CD4-positive, alpha-beta T cell treated with Interleukin-4 for 4 hours (primary cell): Measurements from ENCODE around the gene FKBP4.

Experiments
- DNase-seq: peaks from one replicate; pipeline ENCODE4 v3.0.0-alpha.2; 2020

Gene FKBP4

GRCh38 chr12:2813214-2814185, 18.7 kb downstream of the FKBP4 start:
- DNase-seq = peak; percentile 65

GRCh38 chr12:2819810-2820209, 25.0 kb downstream of the FKBP4 start:
- DNase-seq = no peak

- no peak for DNase-seq
Measured at GRCh38 chr12:2820432-2820831, 25.7 kb downstream of the FKBP4 start.

GRCh38 chr12:2823483-2823882, 28.7 kb downstream of the FKBP4 start:
- no peak for DNase-seq

- no peak for DNase-seq
Measured at GRCh38 chr12:2824541-2824940, 29.8 kb downstream of the FKBP4 start.

- DNase-seq = no peak
Measured at GRCh38 chr12:2825132-2825531, 30.4 kb downstream of the FKBP4 start.

GRCh38 chr12:2826036-2826435, 31.3 kb downstream of the FKBP4 start:
- DNase-seq = no peak

GRCh38 chr12:2826721-2827515, 32.1 kb downstream of the FKBP4 start:
- no peak for DNase-seq

GRCh38 chr12:2829275-2829674, 34.5 kb downstream of the FKBP4 start:
- no peak for DNase-seq

- DNase-seq = no peak
Measured at GRCh38 chr12:2832550-2833127, 37.9 kb downstream of the FKBP4 start.

GRCh38 chr12:2833327-2833726, 38.6 kb downstream of the FKBP4 start:
- no peak for DNase-seq

- DNase-seq = no peak
Measured at GRCh38 chr12:2833810-2834209, 39.0 kb downstream of the FKBP4 start.

GRCh38 chr12:2834581-2835491, 40.1 kb downstream of the FKBP4 start, which contains the start of gene NRIP2:
NRIP2 (minus strand) TSS chr12:2835035; CDS start chr12:2834983, 52 bp downstream.
- no peak for DNase-seq

GRCh38 chr12:2835691-2836403, 41.1 kb downstream of the FKBP4 start:
- DNase-seq = no peak

- no peak for DNase-seq
Measured at GRCh38 chr12:2836574-2836973, 41.8 kb downstream of the FKBP4 start.

GRCh38 chr12:2841056-2841650, 46.4 kb downstream of the FKBP4 start:
- no peak for DNase-seq

GRCh38 chr12:2842948-2843347, 48.2 kb downstream of the FKBP4 start:
- DNase-seq = no peak

- DNase-seq = no peak
Measured at GRCh38 chr12:2844786-2845185, 50.0 kb downstream of the FKBP4 start.

- DNase-seq = no peak
Measured at GRCh38 chr12:2845280-2845679, 50.5 kb downstream of the FKBP4 start.

GRCh38 chr12:2851931-2852330, 57.2 kb downstream of the FKBP4 start:
- DNase-seq = no peak

- peak; percentile 21 for DNase-seq
Measured at GRCh38 chr12:2853626-2854025, 58.9 kb downstream of the FKBP4 start.
